Measurements from ENCODE around the gene HMCN1. TPM values are rescaled to one million over a fixed set of nuclear protein-coding genes. Genes with fewer than 3 reads are reported as not detected.
"Not testable (repeated sequence)": the region's sequence is repeated elsewhere in the genome, so short reads cannot be mapped to it uniquely, and the experiment has no call there.

The HMCN1 gene
- total and polyA plus RNA-seq, 4 donors = 3.2 to 149 (median 15.4) TPM

GRCh38 chr1:186208405-186209129, 474.4 kb downstream of the HMCN1 start:
- peaks cover 0 to 30% (median 2%) of the 10 kb centered on the region in 5 donors for H3K4me1 ChIP-seq (ENCODE audit: control insufficient read depth in 5 of 5, insufficient read depth in 5 of 5, low read length in 5 of 5)
- TF ChIP-seq CTCF (IDR thresholded peaks at IDR 0.05; ENCODE audit: control extremely low read depth, extremely low read depth) = no peak
- DNase-seq (peak in 2 of 3 donors; percentile 55 to 75), ATAC-seq (ENCODE audit: insufficient read depth, low FRiP score) (no peak)
- H3K36me3 ChIP-seq (ENCODE audit: control insufficient read depth in 4 of 4, insufficient read depth in 4 of 4, low read length in 4 of 4) = no peaks in the 10 kb centered on the region
- 60 to 77% methylated on average over 4 of the region's 4 CpGs for WGBS, 2 donors
- no peaks in the 10 kb centered on the region for H3K9me3 ChIP-seq (ENCODE audit: control insufficient read depth in 4 of 4, insufficient read depth in 3 of 4, low read length in 3 of 4)
- H3K9ac ChIP-seq (ENCODE audit: insufficient read depth in 1 of 2, low read length in 2 of 2) = no peak overlapping the region
- H3K4me3 ChIP-seq = no peak overlapping the region
- H3K27me3 ChIP-seq (ENCODE audit: control insufficient read depth in 3 of 3, insufficient read depth in 3 of 3, low read length in 2 of 3) = no peaks in the 10 kb centered on the region
- peak overlapping the region in 1 of 2 donors; percentile 5 for H3K27ac ChIP-seq (ENCODE audit: low read depth in 1 of 2, low read length in 1 of 2)

GRCh38 chr1:186210258-186210657, 476.1 kb downstream of the HMCN1 start:
- 74 to 83% methylated on average over 10 of the region's 10 CpGs for WGBS, 2 donors
- H3K4me3 ChIP-seq = no peak overlapping the region
- no peaks in the 10 kb centered on the region for H3K9me3 ChIP-seq (ENCODE audit: control insufficient read depth in 4 of 4, insufficient read depth in 3 of 4, low read length in 3 of 4)
- H3K9ac ChIP-seq (ENCODE audit: insufficient read depth in 1 of 2, low read length in 2 of 2) = no peak overlapping the region
- no peaks in the 10 kb centered on the region for H3K27me3 ChIP-seq (ENCODE audit: control insufficient read depth in 3 of 3, insufficient read depth in 3 of 3, low read length in 2 of 3)
- ATAC-seq (ENCODE audit: insufficient read depth, low FRiP score) (no peak), DNase-seq (no peak)
- H3K27ac ChIP-seq (ENCODE audit: low read depth in 1 of 2, low read length in 1 of 2) = no peak overlapping the region
- TF ChIP-seq CTCF (IDR thresholded peaks at IDR 0.05; ENCODE audit: control extremely low read depth, extremely low read depth) = no peak
- no peaks in the 10 kb centered on the region for H3K36me3 ChIP-seq (ENCODE audit: control insufficient read depth in 4 of 4, insufficient read depth in 4 of 4, low read length in 4 of 4)
- peaks cover 0 to 30% (median 2%) of the 10 kb centered on the region in 5 donors for H3K4me1 ChIP-seq (ENCODE audit: control insufficient read depth in 5 of 5, insufficient read depth in 5 of 5, low read length in 5 of 5)

- H3K27ac ChIP-seq (ENCODE audit: low read depth in 1 of 2, low read length in 1 of 2); H3K9ac ChIP-seq (ENCODE audit: insufficient read depth in 1 of 2, low read length in 2 of 2); H3K4me3 ChIP-seq; H3K9me3 ChIP-seq (ENCODE audit: control insufficient read depth in 4 of 4, insufficient read depth in 3 of 4, low read length in 3 of 4); H3K27me3 ChIP-seq (ENCODE audit: control insufficient read depth in 3 of 3, insufficient read depth in 3 of 3, low read length in 2 of 3); DNase-seq; ATAC-seq (ENCODE audit: insufficient read depth, low FRiP score); H3K36me3 ChIP-seq (ENCODE audit: control insufficient read depth in 4 of 4, insufficient read depth in 4 of 4, low read length in 4 of 4): not testable (repeated sequence)
- H3K4me1 ChIP-seq (ENCODE audit: control insufficient read depth in 5 of 5, insufficient read depth in 5 of 5, low read length in 5 of 5) = peaks cover 0 to 25% (median 2%) of the 10 kb centered on the region in 5 donors
These were observed 477.4 kb downstream of the HMCN1 start for GRCh38 chr1:186211583-186211982.

- Histone ChIP-seq H3K4me3 (no peak overlapping the region), H3K9ac (ENCODE audit: insufficient read depth in 1 of 2, low read length in 2 of 2) (no peak overlapping the region), H3K36me3 (ENCODE audit: control insufficient read depth in 4 of 4, insufficient read depth in 4 of 4, low read length in 4 of 4) (no peaks in the 10 kb centered on the region), H3K27ac (ENCODE audit: low read depth in 1 of 2, low read length in 1 of 2) (no peak overlapping the region), H3K9me3 (ENCODE audit: control insufficient read depth in 4 of 4, insufficient read depth in 3 of 4, low read length in 3 of 4) (no peaks in the 10 kb centered on the region), H3K27me3 (ENCODE audit: control insufficient read depth in 3 of 3, insufficient read depth in 3 of 3, low read length in 2 of 3) (no peaks in the 10 kb centered on the region), H3K4me1 (ENCODE audit: control insufficient read depth in 5 of 5, insufficient read depth in 5 of 5, low read length in 5 of 5) (peaks cover 0 to 14% (median 2%) of the 10 kb centered on the region in 5 donors)
- WGBS, 2 donors = 30 to 54% methylated on average over 4 of the region's 4 CpGs
- peak; percentile 72 for TF ChIP-seq CTCF (IDR thresholded peaks at IDR 0.05; ENCODE audit: control extremely low read depth, extremely low read depth)
- peak; percentile 76 to 92 (median 86) for DNase-seq
- peak; percentile 93 for ATAC-seq (ENCODE audit: insufficient read depth, low FRiP score)
These were observed 478.5 kb downstream of the HMCN1 start for GRCh38 chr1:186212568-186213224.

Data from lung (tissue), 12 donors.